ENCODE results near the gene COPS8.
A peak's percentile ranks its signal among the peaks of the same experiment; 100 is the strongest.

The COPS8 gene

DNA sequence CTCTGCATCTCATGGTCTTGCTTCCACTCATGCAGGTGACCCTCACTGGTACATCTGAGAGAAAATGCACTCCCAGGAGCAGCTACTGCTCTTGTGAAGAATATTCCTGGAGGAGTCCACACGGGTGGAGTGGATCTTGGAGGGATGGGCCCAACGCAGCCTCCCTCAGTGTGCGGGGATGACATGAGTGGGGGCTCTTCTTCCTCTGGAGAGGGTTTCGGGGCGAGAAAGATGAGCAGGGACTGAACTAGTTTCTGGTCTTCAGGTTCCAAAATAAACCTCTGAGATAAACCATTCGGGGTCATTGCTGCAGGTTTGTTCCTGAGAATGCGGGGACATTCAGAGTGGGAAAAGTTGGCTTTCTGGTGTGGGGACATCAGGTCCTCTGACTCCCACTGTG, 39.1 kb downstream of the COPS8 start:
- TF ChIP-seq, protein P1, sequence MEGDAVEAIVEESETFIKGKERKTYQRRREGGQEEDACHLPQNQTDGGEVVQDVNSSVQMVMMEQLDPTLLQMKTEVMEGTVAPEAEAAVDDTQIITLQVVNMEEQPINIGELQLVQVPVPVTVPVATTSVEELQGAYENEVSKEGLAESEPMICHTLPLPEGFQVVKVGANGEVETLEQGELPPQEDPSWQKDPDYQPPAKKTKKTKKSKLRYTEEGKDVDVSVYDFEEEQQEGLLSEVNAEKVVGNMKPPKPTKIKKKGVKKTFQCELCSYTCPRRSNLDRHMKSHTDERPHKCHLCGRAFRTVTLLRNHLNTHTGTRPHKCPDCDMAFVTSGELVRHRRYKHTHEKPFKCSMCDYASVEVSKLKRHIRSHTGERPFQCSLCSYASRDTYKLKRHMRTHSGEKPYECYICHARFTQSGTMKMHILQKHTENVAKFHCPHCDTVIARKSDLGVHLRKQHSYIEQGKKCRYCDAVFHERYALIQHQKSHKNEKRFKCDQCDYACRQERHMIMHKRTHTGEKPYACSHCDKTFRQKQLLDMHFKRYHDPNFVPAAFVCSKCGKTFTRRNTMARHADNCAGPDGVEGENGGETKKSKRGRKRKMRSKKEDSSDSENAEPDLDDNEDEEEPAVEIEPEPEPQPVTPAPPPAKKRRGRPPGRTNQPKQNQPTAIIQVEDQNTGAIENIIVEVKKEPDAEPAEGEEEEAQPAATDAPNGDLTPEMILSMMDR (IDR thresholded peaks at IDR 0.05) = no peak
- DNase-seq (ENCODE audit: low spot score) = peak; percentile 56
- Histone ChIP-seq H3K4me3 (no peak overlapping the region), H3K27ac (no peak overlapping the region)

DNA sequence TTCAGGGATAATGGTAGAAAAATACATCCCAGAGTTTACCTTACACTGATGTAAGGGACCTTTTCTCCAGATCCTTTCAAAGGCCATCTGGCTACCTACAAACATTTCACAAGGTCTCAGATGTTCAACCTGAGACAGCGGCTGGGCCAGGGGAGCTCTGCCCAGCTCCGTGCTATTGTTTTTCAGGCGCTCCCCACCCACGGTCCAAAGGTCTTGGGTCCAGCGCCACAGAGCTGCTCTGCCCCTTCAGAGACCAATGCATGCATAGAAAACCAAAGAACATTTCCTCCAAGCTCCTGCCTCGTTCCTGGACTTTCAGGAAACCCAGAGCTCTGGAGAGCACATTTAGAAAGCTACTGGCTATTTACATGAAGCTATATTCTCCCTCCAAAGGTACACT, 40.3 kb downstream of the COPS8 start:
- TF ChIP-seq, protein P1 (IDR thresholded peaks at IDR 0.05) = no peak
- Histone ChIP-seq H3K4me3 (no peak overlapping the region), H3K27ac (peak overlapping the region in 1 of 2 donors; percentile 48)
- DNase-seq (ENCODE audit: low spot score) = no peak

DNA sequence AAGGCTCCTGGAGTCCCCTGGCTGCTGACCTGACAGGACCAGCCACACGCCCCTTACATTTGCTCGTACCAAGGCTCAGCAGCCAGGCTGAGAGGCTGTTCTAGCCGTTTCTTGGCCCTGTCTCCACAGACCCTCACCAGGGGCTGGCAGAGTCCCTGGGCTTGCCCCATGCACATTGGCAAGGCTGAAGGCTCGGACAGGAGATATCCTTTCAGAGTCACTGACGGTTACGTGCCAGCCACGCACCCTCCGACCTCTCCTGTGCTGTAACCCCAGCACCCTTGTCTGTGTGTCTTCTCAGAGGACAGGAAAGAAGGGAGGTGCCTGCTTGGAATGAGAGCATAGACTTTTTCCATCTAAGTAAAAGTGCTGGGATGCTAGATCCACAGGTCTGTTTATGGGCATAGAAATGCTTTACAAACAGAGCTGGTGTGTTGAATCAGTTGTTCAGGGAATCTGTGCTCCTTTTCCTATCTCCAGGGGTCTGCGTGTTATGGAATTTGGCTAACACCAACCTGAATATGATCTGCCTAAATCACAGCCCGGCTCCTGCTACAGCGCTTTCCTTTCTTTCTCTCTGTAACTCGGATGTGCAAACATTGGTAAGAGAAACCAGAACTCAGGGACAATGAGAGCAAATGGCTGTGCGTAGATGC, 41.0 kb downstream of the COPS8 start:
- peak overlapping the region in 1 of 2 donors; percentile 48 for H3K27ac ChIP-seq

DNA sequence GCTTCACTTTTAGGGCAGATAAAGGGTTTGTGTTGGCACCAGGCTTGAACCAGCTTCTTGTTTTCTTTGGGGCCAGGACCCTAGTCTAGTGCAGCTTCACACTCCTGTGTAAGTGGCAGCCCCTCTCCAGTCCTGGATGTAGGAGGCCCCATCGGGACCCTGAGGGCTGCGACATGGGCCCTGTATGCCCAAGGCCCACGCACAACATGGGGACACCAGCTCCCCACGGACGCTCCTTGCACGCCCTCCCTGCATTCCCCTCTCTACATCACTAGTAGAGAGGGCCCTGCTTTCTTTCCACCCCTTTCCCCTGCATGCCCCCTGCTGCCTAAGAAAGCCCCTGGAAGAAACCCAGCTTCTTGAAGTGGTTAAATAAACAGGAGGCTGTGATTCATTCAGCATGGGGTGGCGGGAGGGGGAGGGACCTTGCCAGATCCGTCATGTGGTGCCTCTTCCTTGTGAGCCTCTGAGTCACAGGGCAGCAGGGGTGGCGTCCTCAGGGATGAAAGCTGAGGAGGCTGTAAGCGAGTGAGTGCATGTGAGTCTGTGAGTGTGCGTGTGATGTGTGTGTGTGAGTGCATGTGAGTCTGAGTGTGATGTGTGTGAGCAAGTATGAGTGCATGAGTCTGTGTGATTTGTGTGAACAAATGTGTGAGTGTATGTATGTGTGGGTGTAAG, 42.5 kb downstream of the COPS8 start:
- TF ChIP-seq, protein P1 (IDR thresholded peaks at IDR 0.05) = no peak
- H3K27ac ChIP-seq = peak overlapping the region; percentile 51 to 68
- H3K4me3 ChIP-seq = no peak overlapping the region
- peak; percentile 96 for DNase-seq (ENCODE audit: low spot score)

More for the DNA sequence above, 41.0 kb downstream of the COPS8 start:
- TF ChIP-seq, protein P1 (IDR thresholded peaks at IDR 0.05) = no peak
- no peak overlapping the region for H3K4me3 ChIP-seq
- peak; percentile 70 for DNase-seq (ENCODE audit: low spot score)

DNA sequence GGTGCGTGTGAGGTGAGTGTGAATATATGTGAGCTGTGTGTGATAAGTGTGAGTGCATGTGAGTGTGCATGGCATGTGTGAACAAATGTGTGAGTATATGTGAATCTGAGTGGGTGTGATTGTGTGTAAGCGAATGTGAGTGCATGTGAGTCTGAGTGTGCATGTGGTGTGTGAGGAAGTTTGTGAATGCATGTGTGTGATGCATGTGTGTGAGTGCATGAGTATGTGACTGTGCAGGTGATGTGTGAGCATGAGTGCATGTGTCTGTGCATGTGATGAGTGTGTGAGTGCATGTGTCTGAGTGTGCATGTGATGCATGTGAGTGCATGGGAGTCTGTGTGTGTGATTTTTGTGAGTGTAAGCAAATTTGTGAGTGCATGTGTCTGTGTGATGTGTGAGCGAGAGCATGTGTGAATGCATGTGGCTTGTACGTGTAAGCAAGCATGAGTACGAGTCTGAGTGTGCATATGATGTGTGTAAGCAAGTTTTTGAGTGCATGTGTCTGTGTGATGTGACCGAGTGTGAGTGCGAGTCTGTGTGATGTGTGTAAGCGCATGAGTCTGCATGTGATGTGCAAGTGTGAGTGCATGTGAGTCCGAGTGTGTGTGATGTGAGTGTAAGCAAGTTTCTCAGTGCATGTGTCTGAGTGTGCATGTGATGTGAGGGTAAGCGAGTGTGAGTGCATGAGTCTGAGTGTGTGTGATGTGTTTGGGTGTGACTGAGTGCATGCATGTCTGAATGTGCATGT, 43.3 kb downstream of the COPS8 start:
- H3K27ac ChIP-seq = peak overlapping the region in 1 of 2 donors; percentile 51
- peak; percentile 47 for DNase-seq (ENCODE audit: low spot score)
- TF ChIP-seq, protein P1 (IDR thresholded peaks at IDR 0.05) = no peak
- no peak overlapping the region for H3K4me3 ChIP-seq

DNA sequence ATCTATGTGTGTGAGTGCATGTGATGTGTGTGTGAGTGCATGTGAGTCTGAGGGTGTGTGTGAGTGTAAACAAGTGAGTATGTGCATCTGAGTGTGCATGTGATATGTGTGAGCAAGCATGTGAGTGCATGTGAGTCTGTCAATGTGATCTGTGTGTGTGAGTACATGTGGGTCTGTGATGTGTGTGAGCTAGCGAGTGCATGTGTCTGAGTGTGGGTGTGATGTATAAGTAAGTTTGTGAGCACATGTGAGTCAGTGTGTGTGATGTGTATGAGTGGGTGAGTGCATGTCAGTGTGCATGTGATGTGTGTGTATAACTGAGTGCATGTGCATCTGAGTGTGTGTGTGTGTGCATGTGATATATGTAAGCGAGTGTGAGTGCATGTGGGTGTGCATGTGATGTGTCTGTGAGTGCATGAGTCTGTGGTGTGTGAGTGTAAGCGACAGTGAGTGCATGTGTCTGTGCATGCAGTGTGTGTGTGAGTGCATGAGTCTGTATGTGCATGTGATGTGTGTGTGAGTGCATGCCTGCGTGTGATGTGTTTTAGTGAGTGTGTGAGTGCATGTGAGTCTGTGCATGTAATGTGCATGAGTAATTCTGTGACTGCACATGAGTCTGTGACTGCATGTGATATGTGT, 44.1 kb downstream of the COPS8 start:
- TF ChIP-seq, protein P1 (IDR thresholded peaks at IDR 0.05) = no peak
- H3K4me3 ChIP-seq = no peak overlapping the region
- H3K27ac ChIP-seq = no peak overlapping the region
- DNase-seq (ENCODE audit: low spot score) = no peak
